Progenitor cell of endocrine pancreas (in vitro differentiated cells): ENCODE data around the gene ERICH4. TPM values are rescaled to one million over a fixed set of nuclear protein-coding genes. Genes with fewer than 3 reads are reported as not detected.
"Not testable (repeated sequence)": the region's sequence is repeated elsewhere in the genome, so short reads cannot be mapped to it uniquely, and the experiment has no call there.

Experiments
- DNase-seq: peaks from one replicate; pipeline ENCODE4 v3.0.0; 2021; ENCODE audit warnings: low spot score; ENCODE audit not compliant: unreplicated experiment
- H3K27ac Mint-ChIP-seq: 2 replicates; pipeline ENCODE4 v1.8.0; 2021; ENCODE audit warnings: mild to moderate bottlenecking, moderate library complexity, mixed read lengths
- H3K27me3 Mint-ChIP-seq: 2 replicates; pipeline ENCODE4 v1.8.0; 2021; ENCODE audit warnings: mixed read lengths
- H3K36me3 Mint-ChIP-seq: 2 replicates; pipeline ENCODE4 v1.8.0; 2022; ENCODE audit warnings: mixed read lengths; ENCODE audit not compliant: insufficient read depth
- H3K4me1 Mint-ChIP-seq: 2 replicates; pipeline ENCODE4 v1.8.0; 2021; ENCODE audit warnings: low read depth, mixed read lengths
- H3K4me3 Mint-ChIP-seq: 2 replicates; pipeline ENCODE4 v1.8.0; 2021; ENCODE audit warnings: low read depth, mild to moderate bottlenecking, moderate library complexity, mixed read lengths
- H3K9me3 Mint-ChIP-seq: 2 replicates; pipeline ENCODE4 v1.8.0; 2021; ENCODE audit warnings: low read depth, mixed read lengths
- CTCF ChIP-seq: fragments of 200-600 bp; sonication (generic); IDR thresholded peaks from one replicate; pipeline ENCODE4 v1.5.0; 2021; ENCODE audit warnings: antibody characterized with exemption, mild to moderate bottlenecking; ENCODE audit not compliant: unreplicated experiment
- total RNA-seq: library from RNA; stranded (reverse); gene quantifications from 2 replicates; pipeline ENCODE4 v1.2.1, GENCODE V29; 2021

Gene ERICH4
- total RNA-seq, 1 donor from 2014 or later: not detected

GRCh38 chr19:41433171-41433570 lies 9.8 kb upstream of the ERICH4 start:
- H3K4me3 Mint-ChIP-seq: no peak overlapping the region
- H3K27me3 Mint-ChIP-seq: no peaks in the 10 kb centered on the region
- no peak for DNase-seq
- H3K36me3 Mint-ChIP-seq: peaks cover 5% of the 10 kb centered on the region
- no peak for TF ChIP-seq CTCF
- H3K27ac Mint-ChIP-seq: no peak overlapping the region
- no peaks in the 10 kb centered on the region for H3K9me3 Mint-ChIP-seq
- H3K4me1 Mint-ChIP-seq: peaks cover 1% of the 10 kb centered on the region

DNA sequence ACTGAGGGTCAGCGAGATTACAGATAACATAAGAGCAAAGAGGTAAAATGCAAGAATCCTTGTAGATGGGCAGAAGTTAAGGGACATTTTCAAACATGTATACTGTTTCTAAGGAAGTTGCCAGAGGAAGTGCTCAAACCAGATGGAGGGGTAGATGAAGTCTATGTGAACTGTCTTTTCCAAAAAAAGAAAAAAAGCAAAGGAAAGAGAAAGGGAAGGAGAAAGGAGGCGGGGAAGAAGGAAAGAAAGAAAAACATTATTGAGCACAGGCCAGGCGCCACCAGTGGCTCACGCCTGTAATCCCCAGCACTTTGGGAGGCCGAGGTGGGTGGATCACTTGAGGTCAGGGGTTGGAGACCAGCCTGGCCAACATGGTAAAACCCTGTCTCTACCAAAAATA lies 8.5 kb upstream of the ERICH4 start:
- no peak overlapping the region for H3K27ac Mint-ChIP-seq
- no peak for DNase-seq
- H3K36me3 Mint-ChIP-seq: peaks cover 5% of the 10 kb centered on the region
- H3K27me3 Mint-ChIP-seq: no peaks in the 10 kb centered on the region
- no peaks in the 10 kb centered on the region for H3K9me3 Mint-ChIP-seq
- no peak overlapping the region for H3K4me3 Mint-ChIP-seq
- no peaks in the 10 kb centered on the region for H3K4me1 Mint-ChIP-seq
- TF ChIP-seq CTCF: no peak

GRCh38 chr19:41435376-41435775 lies 7.6 kb upstream of the ERICH4 start:
- not testable (repeated sequence) for H3K36me3 Mint-ChIP-seq, H3K27me3 Mint-ChIP-seq, H3K27ac Mint-ChIP-seq, H3K4me1 Mint-ChIP-seq, DNase-seq, H3K9me3 Mint-ChIP-seq, H3K4me3 Mint-ChIP-seq

DNA sequence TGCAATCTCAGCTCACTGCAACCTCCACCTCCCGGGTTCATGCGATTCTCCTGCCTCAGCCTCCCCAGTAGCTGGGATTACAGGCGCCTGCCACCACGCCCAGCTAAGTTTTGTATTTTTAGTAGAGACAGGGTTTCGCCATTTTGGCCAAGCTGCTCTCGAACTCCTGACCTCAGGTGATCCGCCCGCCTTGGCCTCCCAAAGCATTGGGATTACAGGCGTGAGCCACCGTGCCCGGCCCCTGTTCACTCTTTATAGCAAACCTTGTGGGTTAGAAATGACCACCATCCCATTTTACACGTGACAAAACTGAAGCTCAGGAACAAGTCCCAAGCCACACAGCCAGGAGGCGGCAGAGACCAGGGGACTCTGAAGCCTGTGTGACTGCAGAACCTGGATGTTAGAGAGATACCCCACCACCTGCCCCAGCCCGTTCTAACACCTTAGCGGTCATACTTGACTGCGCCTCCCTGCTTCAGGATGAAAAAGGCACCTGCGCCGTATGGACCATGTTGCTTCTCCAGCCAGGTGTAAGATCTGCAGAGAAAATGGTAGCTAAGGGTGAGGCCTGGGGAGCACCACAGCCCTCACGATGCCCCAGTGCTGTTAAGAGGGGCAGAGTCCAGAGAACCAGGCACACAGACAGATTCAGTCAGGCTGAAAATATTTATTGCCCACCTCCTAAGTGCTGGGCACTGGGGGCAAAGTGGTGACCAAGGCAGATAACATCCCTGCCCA lies 6.9 kb upstream of the ERICH4 start:
- no peak overlapping the region for H3K4me3 Mint-ChIP-seq
- peaks cover 5% of the 10 kb centered on the region for H3K36me3 Mint-ChIP-seq
- no peak for DNase-seq
- H3K9me3 Mint-ChIP-seq: no peaks in the 10 kb centered on the region
- TF ChIP-seq CTCF: no peak
- H3K27me3 Mint-ChIP-seq: no peaks in the 10 kb centered on the region
- no peak overlapping the region for H3K27ac Mint-ChIP-seq
- H3K4me1 Mint-ChIP-seq: no peaks in the 10 kb centered on the region

DNA sequence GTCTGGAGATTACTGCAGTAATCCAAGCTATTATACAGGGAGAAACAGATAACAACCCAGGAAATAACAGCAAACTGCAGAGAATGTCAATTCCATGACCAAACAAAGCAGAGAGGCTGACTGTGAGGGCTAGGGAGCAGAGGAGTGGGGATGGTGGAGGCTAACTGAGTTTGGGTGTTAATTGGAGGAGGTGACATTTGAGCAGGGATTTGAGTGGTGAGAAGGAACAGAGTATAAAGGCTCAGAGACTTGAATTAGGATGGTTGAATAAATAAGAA lies 6.3 kb upstream of the ERICH4 start:
- H3K36me3 Mint-ChIP-seq: peaks cover 5% of the 10 kb centered on the region
- H3K4me3 Mint-ChIP-seq: no peak overlapping the region
- no peak for DNase-seq
- H3K4me1 Mint-ChIP-seq: no peaks in the 10 kb centered on the region
- no peaks in the 10 kb centered on the region for H3K9me3 Mint-ChIP-seq
- no peak for TF ChIP-seq CTCF
- H3K27me3 Mint-ChIP-seq: peaks cover 3% of the 10 kb centered on the region
- H3K27ac Mint-ChIP-seq: no peak overlapping the region

- H3K36me3 Mint-ChIP-seq: peaks cover 2% of the 10 kb centered on the region
- H3K4me3 Mint-ChIP-seq: peak overlapping the region; percentile 46
- no peak for TF ChIP-seq CTCF
- no peaks in the 10 kb centered on the region for H3K9me3 Mint-ChIP-seq
- no peaks in the 10 kb centered on the region for H3K4me1 Mint-ChIP-seq
- DNase-seq: no peak
- H3K27me3 Mint-ChIP-seq: peaks cover 4% of the 10 kb centered on the region
- H3K27ac Mint-ChIP-seq: no peak overlapping the region
Measured at GRCh38 chr19:41437944-41438574, 4.9 kb upstream of the ERICH4 start.
